Endothelial cell (in vitro differentiated cells): Measurements from ENCODE around the gene KHDC4. TPM values are rescaled to one million over a fixed set of nuclear protein-coding genes. Genes with fewer than 3 reads are reported as not detected.

Experiments used
- DNase-seq: peaks from one replicate; pipeline ENCODE4 v3.0.0; 2021; ENCODE audit warnings: low spot score
- H3K27ac Mint-ChIP-seq: one replicate; pipeline ENCODE4 v1.8.0; 2021; ENCODE audit warnings: mixed read lengths, inconsistent platforms; ENCODE audit not compliant: unreplicated experiment
- H3K27me3 Mint-ChIP-seq: one replicate; pipeline ENCODE4 v1.8.0; 2021; ENCODE audit warnings: mild to moderate bottlenecking, moderate library complexity, mixed read lengths, inconsistent platforms; ENCODE audit not compliant: unreplicated experiment
- H3K36me3 Mint-ChIP-seq: one replicate; pipeline ENCODE4 v1.8.0; 2021; ENCODE audit warnings: mild to moderate bottlenecking, low read depth, mixed read lengths, inconsistent platforms; ENCODE audit not compliant: unreplicated experiment
- H3K4me1 Mint-ChIP-seq: one replicate; pipeline ENCODE4 v1.8.0; 2021; ENCODE audit warnings: mild to moderate bottlenecking, mixed read lengths, inconsistent platforms; ENCODE audit not compliant: unreplicated experiment
- H3K4me3 Mint-ChIP-seq: one replicate; pipeline ENCODE4 v1.8.0; 2021; ENCODE audit warnings: mild to moderate bottlenecking, mixed read lengths, inconsistent platforms; ENCODE audit not compliant: unreplicated experiment
- H3K9me3 Mint-ChIP-seq: one replicate; pipeline ENCODE4 v1.8.0; 2021; ENCODE audit warnings: mixed read lengths, inconsistent platforms; ENCODE audit not compliant: unreplicated experiment
- total RNA-seq: library from RNA; stranded (reverse); fragmentation: NEBNext Ultra II Directional; extraction: Animal tissue kit (Norgen Biotek cat#: 25700); gene quantifications from one replicate; pipeline ENCODE4 v1.2.1, GENCODE V29; 2021; ENCODE audit not compliant: unreplicated experiment
- TF ChIP-seq, protein P1 (sequence below): fragments of 200-600 bp; sonication (generic); IDR thresholded peaks from one replicate; pipeline ENCODE4 v1.5.0; 2021; ENCODE audit warnings: antibody characterized with exemption; ENCODE audit not compliant: unreplicated experiment

Gene KHDC4
- total RNA-seq, 1 donor from 2014 or later = 42.6 TPM

GRCh38 chr1:155889566-155889965, 44.6 kb downstream of the KHDC4 start:
- Mint-ChIP-seq H3K9me3 (no peaks in the 10 kb centered on the region), H3K27ac (no peak overlapping the region), H3K4me1 (peaks cover 7% of the 10 kb centered on the region), H3K4me3 (no peak overlapping the region), H3K27me3 (no peaks in the 10 kb centered on the region), H3K36me3 (no peaks in the 10 kb centered on the region)
- TF ChIP-seq, protein P1, sequence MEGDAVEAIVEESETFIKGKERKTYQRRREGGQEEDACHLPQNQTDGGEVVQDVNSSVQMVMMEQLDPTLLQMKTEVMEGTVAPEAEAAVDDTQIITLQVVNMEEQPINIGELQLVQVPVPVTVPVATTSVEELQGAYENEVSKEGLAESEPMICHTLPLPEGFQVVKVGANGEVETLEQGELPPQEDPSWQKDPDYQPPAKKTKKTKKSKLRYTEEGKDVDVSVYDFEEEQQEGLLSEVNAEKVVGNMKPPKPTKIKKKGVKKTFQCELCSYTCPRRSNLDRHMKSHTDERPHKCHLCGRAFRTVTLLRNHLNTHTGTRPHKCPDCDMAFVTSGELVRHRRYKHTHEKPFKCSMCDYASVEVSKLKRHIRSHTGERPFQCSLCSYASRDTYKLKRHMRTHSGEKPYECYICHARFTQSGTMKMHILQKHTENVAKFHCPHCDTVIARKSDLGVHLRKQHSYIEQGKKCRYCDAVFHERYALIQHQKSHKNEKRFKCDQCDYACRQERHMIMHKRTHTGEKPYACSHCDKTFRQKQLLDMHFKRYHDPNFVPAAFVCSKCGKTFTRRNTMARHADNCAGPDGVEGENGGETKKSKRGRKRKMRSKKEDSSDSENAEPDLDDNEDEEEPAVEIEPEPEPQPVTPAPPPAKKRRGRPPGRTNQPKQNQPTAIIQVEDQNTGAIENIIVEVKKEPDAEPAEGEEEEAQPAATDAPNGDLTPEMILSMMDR = no peak
- DNase-seq = no peak

DNA sequence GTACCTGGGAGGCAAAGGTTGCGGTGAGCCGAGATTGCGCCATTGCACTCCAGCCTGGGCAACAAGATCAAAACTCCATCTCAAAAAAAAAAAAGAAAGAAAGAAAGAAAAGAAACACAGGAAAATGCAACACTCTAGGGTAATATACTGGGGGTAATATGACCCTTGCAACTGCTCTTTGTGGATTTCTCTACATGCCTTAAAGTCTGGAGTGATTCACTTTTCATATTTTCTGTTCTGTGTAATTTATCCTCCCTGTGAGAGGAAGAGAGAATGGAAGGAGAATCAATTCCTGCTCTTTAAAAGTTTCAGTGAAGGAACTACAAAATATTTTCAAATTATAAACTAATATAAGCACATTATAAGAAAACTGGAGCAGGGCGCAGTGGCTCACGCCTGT, 45.7 kb downstream of the KHDC4 start:
- TF ChIP-seq, protein P1 = no peak
- H3K4me3 Mint-ChIP-seq = no peak overlapping the region
- H3K27ac Mint-ChIP-seq = no peak overlapping the region
- no peaks in the 10 kb centered on the region for H3K36me3 Mint-ChIP-seq
- no peak for DNase-seq
- no peaks in the 10 kb centered on the region for H3K9me3 Mint-ChIP-seq
- peaks cover 3% of the 10 kb centered on the region for H3K4me1 Mint-ChIP-seq
- H3K27me3 Mint-ChIP-seq = peaks cover 2% of the 10 kb centered on the region

DNA sequence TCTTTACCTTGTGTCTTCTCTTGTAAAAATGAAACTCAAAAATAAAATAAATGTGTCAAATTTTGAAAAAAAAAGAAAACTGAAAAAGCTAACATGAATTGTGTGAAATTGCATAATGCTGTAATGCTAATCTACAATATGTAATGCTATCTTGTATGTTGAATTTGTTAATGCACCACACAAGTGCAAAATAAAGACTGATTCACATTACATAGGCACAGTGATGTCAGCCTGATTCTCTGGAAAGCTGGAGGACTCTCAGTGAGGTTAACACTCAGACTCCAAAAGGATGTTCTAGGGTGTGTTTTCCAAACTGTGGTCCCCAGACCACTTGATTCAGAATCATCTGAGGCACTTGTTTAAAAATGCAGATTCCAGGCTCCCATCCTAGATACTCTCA, 49.2 kb downstream of the KHDC4 start:
- TF ChIP-seq, protein P1 = no peak
- Mint-ChIP-seq H3K27me3 (peaks cover 5% of the 10 kb centered on the region), H3K36me3 (peaks cover 8% of the 10 kb centered on the region), H3K4me1 (no peaks in the 10 kb centered on the region), H3K4me3 (no peak overlapping the region), H3K27ac (no peak overlapping the region), H3K9me3 (no peaks in the 10 kb centered on the region)
- no peak for DNase-seq

DNA sequence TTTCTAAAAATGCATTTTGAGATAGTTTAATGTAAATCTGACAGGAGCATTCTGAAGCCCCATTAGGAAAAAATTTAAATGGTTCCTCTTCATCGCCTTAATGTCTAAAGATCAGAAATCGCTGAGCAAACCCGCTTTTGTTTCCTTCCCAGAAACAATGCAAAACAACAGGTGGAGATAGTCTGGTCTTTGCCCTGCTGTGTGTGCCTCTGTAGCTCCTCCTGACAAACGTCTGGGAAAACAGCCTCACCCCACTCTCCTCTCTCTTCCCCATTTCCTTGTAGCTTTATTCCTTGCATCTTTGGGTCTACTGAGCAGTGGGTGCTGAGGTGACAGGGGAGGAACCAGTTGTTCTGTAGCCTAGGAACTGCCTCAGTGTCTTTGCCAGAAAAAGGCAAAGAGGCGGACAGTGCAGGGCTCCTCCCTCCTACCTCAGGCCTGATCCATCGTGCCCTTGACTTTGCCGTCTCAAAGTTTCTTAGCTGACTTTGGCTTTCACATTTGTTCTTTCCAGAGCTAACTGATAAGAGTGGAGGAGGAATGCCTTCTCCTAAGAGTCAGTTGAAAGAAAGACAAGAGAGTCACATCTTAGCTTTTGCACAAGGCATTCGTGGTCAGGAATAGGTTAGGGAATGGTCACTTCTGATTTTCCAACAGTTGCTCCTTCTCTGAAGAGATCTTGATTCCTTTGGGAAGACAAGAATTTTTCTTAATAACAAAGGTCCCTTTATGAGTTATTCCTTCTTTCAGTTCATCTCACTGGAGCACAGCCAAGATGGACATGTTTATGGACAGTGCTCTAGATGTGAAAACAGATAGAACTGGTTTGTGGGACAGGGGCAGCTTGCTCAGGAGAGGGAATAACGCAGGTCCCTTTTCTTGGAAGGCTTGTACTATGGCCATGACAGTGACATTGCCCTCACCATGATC, 49.9 kb downstream of the KHDC4 start:
- H3K4me3 Mint-ChIP-seq = no peak overlapping the region
- H3K27ac Mint-ChIP-seq = no peak overlapping the region
- peaks cover 5% of the 10 kb centered on the region for H3K27me3 Mint-ChIP-seq
- H3K36me3 Mint-ChIP-seq = peaks cover 8% of the 10 kb centered on the region
- no peaks in the 10 kb centered on the region for H3K9me3 Mint-ChIP-seq
- H3K4me1 Mint-ChIP-seq = no peaks in the 10 kb centered on the region
- DNase-seq = no peak
- TF ChIP-seq, protein P1 = no peak

DNA sequence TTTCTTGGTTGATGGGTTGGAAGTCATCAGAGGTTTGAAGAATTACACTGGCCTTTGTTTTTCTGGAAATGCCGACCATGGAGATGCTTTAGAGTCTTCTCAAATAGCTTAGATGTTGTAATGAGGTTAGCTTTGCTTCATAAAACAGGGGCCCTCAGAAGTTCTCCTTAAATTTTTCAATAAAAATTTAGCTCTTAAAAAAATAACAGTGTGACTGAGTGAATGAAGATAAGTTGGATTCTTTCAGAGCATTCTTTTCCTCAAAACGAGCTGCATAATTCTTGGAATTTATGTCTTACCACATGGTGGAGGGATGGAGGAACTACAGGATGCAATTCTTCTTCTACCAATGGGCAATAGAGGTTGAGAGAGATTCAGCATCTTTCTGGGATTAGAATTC, 51.4 kb downstream of the KHDC4 start:
- Mint-ChIP-seq H3K27me3 (peaks cover 5% of the 10 kb centered on the region), H3K36me3 (peaks cover 8% of the 10 kb centered on the region), H3K9me3 (no peaks in the 10 kb centered on the region), H3K4me3 (no peak overlapping the region), H3K4me1 (no peaks in the 10 kb centered on the region), H3K27ac (no peak overlapping the region)
- no peak for DNase-seq
- TF ChIP-seq, protein P1 = no peak
